B cell (primary cell): ENCODE results near the gene ITCH. TPM values are rescaled to one million over a fixed set of nuclear protein-coding genes. Genes with fewer than 3 reads are reported as not detected.

Source experiments
- ATAC-seq: fragments of 200-7000 bp; cut with Tn5 transposase; one replicate; pipeline ENCODE4 v1.10.0; 2021; ENCODE audit warnings: low read depth, mild to moderate bottlenecking, moderate number of reproducible peaks, moderate library complexity
- CTCF ChIA-PET: fragments of 350-600 bp; sonication (Branson Sonifier 250); formaldehyde crosslinking; loops from one replicate; lab custom pipeline; 2021; ENCODE audit warnings: antibody characterized with exemption, inconsistent platforms; lab: Charles Lee
- POLR2A ChIA-PET: fragments of 350-600 bp; sonication (Branson Sonifier 250); formaldehyde crosslinking; loops from one replicate; lab custom pipeline; 2021; ENCODE audit warnings: antibody characterized with exemption; lab: Charles Lee
- DNase-seq: peaks from one replicate; pipeline ENCODE4 v3.0.0; 2013
- H2AFZ ChIP-seq: 2 replicates; pipeline ENCODE4 v1.6.1; 2012; ENCODE audit warnings: mild to moderate bottlenecking, low read depth, low read length; ENCODE audit not compliant: insufficient read depth, poor library complexity, severe bottlenecking
- H3K27ac ChIP-seq, 2 donors: 1 replicate in 1 of 2; 2 replicates in 1 of 2; pipeline ENCODE4 v1.5.1; 2012 to 2013; ENCODE audit warnings: low read length in 2 of 2, mild to moderate bottlenecking in 2 of 2, moderate library complexity in 1 of 2
- H3K27me3 ChIP-seq, 4 experiments: fragments of 200-600 bp in 1 of 4; sonication (generic) in 1 of 4; replicated peaks in 1 of 4; 1 replicate in 2 of 4; 2 replicates in 2 of 4; pipeline versions ENCODE4 v1.6.1 to v1.7.0; 2013 to 2016; ENCODE audit warnings: low read length in 3 of 4, mild to moderate bottlenecking in 2 of 4, mixed read lengths in 1 of 4, moderate library complexity in 1 of 4; ENCODE audit not compliant: insufficient read depth in 4 of 4, control insufficient read depth in 3 of 4; ENCODE audit errors: control extremely low read depth in 1 of 4
- H3K36me3 ChIP-seq, 2 experiments: replicated peaks in 1 of 2; 1 replicate in 1 of 2; 2 replicates in 1 of 2; pipeline versions ENCODE4 v1.6.1 to v1.7.1; 2013; ENCODE audit warnings: low read length in 1 of 2; ENCODE audit not compliant: insufficient read depth in 2 of 2, control insufficient read depth in 1 of 2; ENCODE audit errors: control extremely low read depth in 1 of 2, extremely low read depth in 1 of 2
- H3K4me1 ChIP-seq, 2 donors: fragments of 200-600 bp in 1 of 2; sonication (generic) in 1 of 2; 1 replicate in 1 of 2; 2 replicates in 1 of 2; pipeline versions ENCODE4 v1.5.1 to v1.6.1; 2013 to 2017; ENCODE audit warnings: low read length in 2 of 2; ENCODE audit not compliant: control insufficient read depth in 2 of 2, insufficient read depth in 2 of 2
- H3K4me2 ChIP-seq: replicated peaks from 2 replicates; pipeline ENCODE3; 2012; ENCODE audit warnings: mild to moderate bottlenecking, low read depth, low read length; ENCODE audit not compliant: poor library complexity, severe bottlenecking
- H3K4me3 ChIP-seq, 5 experiments: fragments of 200-600 bp in 1 of 5; sonication (generic) in 1 of 5; 1 replicate in 3 of 5; 2 replicates in 2 of 5; pipeline versions ENCODE4 v1.5.1 to v1.7.0; 2011 to 2016; ENCODE audit warnings: low read length in 4 of 5, mild to moderate bottlenecking in 4 of 5, low read depth in 2 of 5, control low read depth in 1 of 5, moderate library complexity in 1 of 5; ENCODE audit not compliant: insufficient read depth in 1 of 5; ENCODE audit errors: control extremely low read depth in 1 of 5, extremely low read depth in 1 of 5
- H3K79me2 ChIP-seq: fragments of 200-600 bp; sonication (generic); one replicate; pipeline ENCODE4 v1.6.0; 2016; ENCODE audit warnings: low read length; ENCODE audit not compliant: control insufficient read depth, insufficient read depth
- H3K9ac ChIP-seq: fragments of 200-600 bp; sonication (generic); 2 replicates; pipeline ENCODE4 v1.6.1; 2017; ENCODE audit warnings: mild to moderate bottlenecking, low read length, moderate library complexity
- H3K9me3 ChIP-seq, 3 donors: one replicate each; pipeline versions ENCODE4 v1.6.1 to v1.7.1; 2013; ENCODE audit warnings: low read length in 2 of 3; ENCODE audit not compliant: control insufficient read depth in 2 of 3, insufficient read depth in 1 of 3; ENCODE audit errors: control extremely low read depth in 1 of 3
- H4K20me1 ChIP-seq: 2 replicates; pipeline ENCODE4 v1.6.0; 2012; ENCODE audit warnings: mild to moderate bottlenecking, low read length; ENCODE audit not compliant: insufficient read depth, control insufficient read depth, poor library complexity, severe bottlenecking
- H3K27ac Mint-ChIP-seq: one replicate; pipeline ENCODE4 v1.8.0; 2021; ENCODE audit warnings: mixed read lengths
- H3K27me3 Mint-ChIP-seq: one replicate; pipeline ENCODE4 v1.8.0; 2021; ENCODE audit warnings: mixed read lengths
- H3K4me1 Mint-ChIP-seq: one replicate; pipeline ENCODE4 v1.8.0; 2021; ENCODE audit warnings: mixed read lengths
- H3K4me3 Mint-ChIP-seq: one replicate; pipeline ENCODE4 v1.8.0; 2021; ENCODE audit warnings: mixed read lengths
- H3K9me3 Mint-ChIP-seq: one replicate; pipeline ENCODE4 v1.8.0; 2022; ENCODE audit warnings: mixed read lengths; ENCODE audit not compliant: insufficient read depth
- EZH2 ChIP-seq: IDR thresholded peaks from 2 replicates; pipeline ENCODE4 v1.6.1; 2012; ENCODE audit warnings: borderline replicate concordance, low read depth, mild to moderate bottlenecking, moderate library complexity, low read length; ENCODE audit not compliant: insufficient read depth, poor library complexity, severe bottlenecking
- WGBS: methylation state at CpG from one replicate; pipeline ENCODE4 v1.1.5; 2013; ENCODE audit warnings: missing lambda C conversion rate; ENCODE audit not compliant: insufficient coverage; 5-methylcytosine and 5-hydroxymethylcytosine counted together
- intact Hi-C: fragments of 100-400 bp; cut with micrococcal nuclease; formaldehyde crosslinking; loops from one replicate; pipeline ENCODE4 v1.10.0; 2022
- polyA plus RNA-seq: library from polyadenylated mRNA; depleted of rRNA; stranded (reverse); fragments of >200 nt; gene quantifications from 2 replicates; pipeline ENCODE4 v1.2.3, GENCODE V29; 2012
- total RNA-seq, 2 donors: library from RNA; stranded (reverse); fragments of 120-200 nt in 1 of 2; gene quantifications; 1 replicate in 1 of 2; 2 replicates in 1 of 2; pipeline versions ENCODE4 v1.2.3 to v1.2.4, GENCODE V29; 2013 to 2022
- TF ChIP-seq, protein P1 (sequence below): fragments of 200-600 bp; IDR thresholded peaks from one replicate; pipeline ENCODE4 v1.8.0; 2022; ENCODE audit warnings: antibody characterized with exemption, mild to moderate bottlenecking

The ITCH gene
- total and polyA plus RNA-seq, 2 donors (not counting 1 experiment from before 2014, with no cell fraction given) = 10.0 to 110 TPM

DNA sequence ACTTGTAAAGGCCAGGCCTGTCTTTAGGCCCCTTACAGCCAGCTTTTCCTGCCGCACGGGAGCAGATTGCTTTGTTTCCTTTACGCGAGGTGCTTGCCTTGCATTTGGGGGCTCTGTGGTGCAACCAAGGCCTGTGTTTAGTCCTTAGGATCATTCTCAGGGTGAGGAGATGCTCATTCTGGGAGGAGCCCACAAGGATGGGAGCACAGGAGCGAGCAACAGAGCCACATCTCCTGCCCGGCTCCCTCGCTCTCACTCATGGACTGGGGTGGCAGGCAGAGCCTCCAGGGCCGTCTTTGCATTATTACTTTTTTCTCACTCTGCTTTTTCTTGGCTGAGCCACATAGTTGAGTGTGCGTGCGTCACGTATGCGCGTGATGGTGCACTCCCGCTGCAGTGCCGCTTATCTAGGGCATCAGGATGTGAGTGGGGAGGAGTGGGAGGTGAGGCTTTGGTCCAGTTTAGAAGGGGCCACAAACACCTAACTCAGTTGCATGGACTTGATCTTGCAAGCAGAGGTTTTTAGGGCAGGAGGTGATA is 172.3 kb downstream of the ITCH start:
- no peaks in the 10 kb centered on the region for H3K9me3 Mint-ChIP-seq
- Histone ChIP-seq H3K27me3 (no peaks in the 10 kb centered on the region), H2AFZ (no peak overlapping the region), H3K9me3 (no peaks in the 10 kb centered on the region), H3K4me2 (no peak overlapping the region), H3K79me2 (peaks cover 7% of the 10 kb centered on the region), H3K4me1 (no peaks in the 10 kb centered on the region), H3K4me3 (no peak overlapping the region), H3K9ac (no peak overlapping the region), H3K36me3 (peaks cover 4 to 66% of the 10 kb centered on the region in 2 experiments), H3K27ac (no peak overlapping the region), H4K20me1 (peaks cover 28% of the 10 kb centered on the region)
- H3K4me1 Mint-ChIP-seq = peaks cover 5% of the 10 kb centered on the region
- H3K27ac Mint-ChIP-seq = no peak overlapping the region
- H3K4me3 Mint-ChIP-seq = no peak overlapping the region
- WGBS = 98% methylated on average over 14 of the region's 15 CpGs
- CTCF ChIA-PET = interaction anchor here (0.6 to 5.0 kb wide), 3 partner anchors 19 to 344 kb away, joined by 3 to 89 read pairs (median 15); partner anchors contain the start of gene DYNLRB1
- intact Hi-C loops = loop anchor here (5.0 kb wide), 1 partner anchor 223 kb away; no protein-coding TSS in a partner anchor
- ATAC-seq (no peak), DNase-seq (no peak)
- H3K27me3 Mint-ChIP-seq = no peaks in the 10 kb centered on the region
- POLR2A ChIA-PET = no interaction called here
- TF ChIP-seq EZH2 = no peak
- TF ChIP-seq, protein P1, sequence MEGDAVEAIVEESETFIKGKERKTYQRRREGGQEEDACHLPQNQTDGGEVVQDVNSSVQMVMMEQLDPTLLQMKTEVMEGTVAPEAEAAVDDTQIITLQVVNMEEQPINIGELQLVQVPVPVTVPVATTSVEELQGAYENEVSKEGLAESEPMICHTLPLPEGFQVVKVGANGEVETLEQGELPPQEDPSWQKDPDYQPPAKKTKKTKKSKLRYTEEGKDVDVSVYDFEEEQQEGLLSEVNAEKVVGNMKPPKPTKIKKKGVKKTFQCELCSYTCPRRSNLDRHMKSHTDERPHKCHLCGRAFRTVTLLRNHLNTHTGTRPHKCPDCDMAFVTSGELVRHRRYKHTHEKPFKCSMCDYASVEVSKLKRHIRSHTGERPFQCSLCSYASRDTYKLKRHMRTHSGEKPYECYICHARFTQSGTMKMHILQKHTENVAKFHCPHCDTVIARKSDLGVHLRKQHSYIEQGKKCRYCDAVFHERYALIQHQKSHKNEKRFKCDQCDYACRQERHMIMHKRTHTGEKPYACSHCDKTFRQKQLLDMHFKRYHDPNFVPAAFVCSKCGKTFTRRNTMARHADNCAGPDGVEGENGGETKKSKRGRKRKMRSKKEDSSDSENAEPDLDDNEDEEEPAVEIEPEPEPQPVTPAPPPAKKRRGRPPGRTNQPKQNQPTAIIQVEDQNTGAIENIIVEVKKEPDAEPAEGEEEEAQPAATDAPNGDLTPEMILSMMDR = no peak

DNA sequence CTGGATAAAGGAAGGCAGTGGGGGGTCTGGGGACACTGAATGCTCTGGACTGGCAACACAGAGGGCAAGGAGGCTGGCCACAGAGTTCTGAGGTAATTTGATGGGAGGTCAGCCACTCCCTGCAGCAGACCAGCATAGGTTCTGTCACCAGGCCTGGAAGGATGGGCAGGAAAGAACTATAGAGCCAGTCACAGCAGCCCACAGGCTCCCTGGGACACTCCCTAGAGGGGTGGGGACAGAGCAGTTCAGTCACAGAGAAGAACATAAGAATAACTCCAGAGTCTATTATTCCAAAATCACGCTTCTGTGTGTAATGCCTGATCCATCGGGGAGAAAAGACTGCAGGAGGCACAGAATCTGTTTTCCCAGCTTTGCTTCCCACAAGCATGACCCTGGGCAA is 172.8 kb downstream of the ITCH start:
- H3K4me3 Mint-ChIP-seq = no peak overlapping the region
- H2AFZ ChIP-seq = no peak overlapping the region
- H3K79me2 ChIP-seq = peaks cover 7% of the 10 kb centered on the region
- ChIA-PET POLR2A (interaction anchor here (0.7 kb wide), 2 partner anchors 223 to 824 kb away, joined by 4 to 5 read pairs; no protein-coding TSS in a partner anchor), CTCF (interaction anchor here (3.3 to 5.8 kb wide), 3 partner anchors 20 to 233 kb away, joined by 15 to 89 read pairs (median 69); partner anchors contain the start of gene DYNLRB1)
- ATAC-seq (no peak), DNase-seq (no peak)
- H3K4me2 ChIP-seq = no peak overlapping the region
- no peaks in the 10 kb centered on the region for H3K4me1 ChIP-seq
- no peaks in the 10 kb centered on the region for H3K27me3 Mint-ChIP-seq
- intact Hi-C loops = loop anchor here (5.0 kb wide), 1 partner anchor 224 kb away; no protein-coding TSS in a partner anchor
- no peak for TF ChIP-seq EZH2
- TF ChIP-seq, protein P1 = no peak
- no peak overlapping the region for H3K27ac Mint-ChIP-seq
- peaks cover 23% of the 10 kb centered on the region for H4K20me1 ChIP-seq
- H3K27me3 ChIP-seq = no peaks in the 10 kb centered on the region
- peaks cover 4 to 66% of the 10 kb centered on the region in 2 experiments for H3K36me3 ChIP-seq
- no peak overlapping the region for H3K9ac ChIP-seq
- no peak overlapping the region for H3K27ac ChIP-seq
- H3K4me1 Mint-ChIP-seq = peaks cover 2% of the 10 kb centered on the region
- 100% methylated on average over 2 of the region's 2 CpGs for WGBS
- H3K4me3 ChIP-seq = no peak overlapping the region
- H3K9me3 Mint-ChIP-seq = no peaks in the 10 kb centered on the region
- H3K9me3 ChIP-seq = no peaks in the 10 kb centered on the region
